ENCODE results near the gene FBP1. TPM values are rescaled to one million over a fixed set of nuclear protein-coding genes. Genes with fewer than 3 reads are reported as not detected.

FBP1 gene
- total and polyA plus RNA-seq, 2 donors (not counting 3 experiments of a cell fraction or from before 2014, with no cell fraction given), result 2.5 to 3.8 TPM

- Histone ChIP-seq H3K9me3 (replicated peaks; ENCODE audit: control insufficient read depth, insufficient read depth, low read length) (no peaks in the 10 kb centered on the region), H3K36me3 (ENCODE audit: control insufficient read depth in 2 of 2, extremely low read depth in 1 of 2, insufficient read depth in 2 of 2, low read length in 2 of 2) (no peaks in the 10 kb centered on the region), H4K20me1 (replicated peaks; ENCODE audit: control insufficient read depth, extremely low read depth, insufficient read depth, low read length) (no peaks in the 10 kb centered on the region), H3K79me2 (ENCODE audit: control insufficient read depth, insufficient read depth, low read length) (no peaks in the 10 kb centered on the region), H3K9me1 (replicated peaks; ENCODE audit: control insufficient read depth, extremely low read depth, insufficient read depth, low read length) (no peaks in the 10 kb centered on the region), H3K4me2 (ENCODE audit: insufficient read depth, low read length) (no peak overlapping the region), H2AFZ (ENCODE audit: low read depth, low read length) (no peak overlapping the region), H3K27me3 (ENCODE audit: control insufficient read depth in 2 of 2, insufficient read depth in 2 of 2, low read length in 2 of 2) (no peaks in the 10 kb centered on the region), H3K27ac (ENCODE audit: insufficient read depth, low read depth, low read length) (no peak overlapping the region), H3K4me3 (replicated peaks in 1 of 3; ENCODE audit: insufficient read depth in 1 of 3, low read depth in 1 of 3, low read length in 3 of 3) (no peak overlapping the region), H3K4me1 (ENCODE audit: control insufficient read depth, extremely low read depth, insufficient read depth, low read length) (no peaks in the 10 kb centered on the region), H3K9ac (replicated peaks; ENCODE audit: extremely low read depth, insufficient read depth, low read length) (no peak overlapping the region)
- TF ChIP-seq FOS (IDR thresholded peaks at IDR 0.05; ENCODE audit: borderline replicate concordance, insufficient read depth, low read length) (no peak), MYC (IDR thresholded peaks at IDR 0.05; ENCODE audit: low read depth, low read length) (no peak), POLR2AphosphoS5 (IDR thresholded peaks at IDR 0.05; ENCODE audit: insufficient read depth, low read depth, low read length) (no peak), POLR2A (IDR thresholded peaks at IDR 0.05; ENCODE audit: low read depth, low read length) (no peak), EZH2 (IDR thresholded peaks at IDR 0.05; ENCODE audit: borderline replicate concordance, low read depth, low read length, severe bottlenecking) (no peak), JUN (IDR thresholded peaks at IDR 0.05; ENCODE audit: borderline replicate concordance, insufficient read depth, insufficient read length, low read depth) (no peak), GATA2 (IDR thresholded peaks at IDR 0.05; ENCODE audit: insufficient read depth, insufficient read length, low read depth, low read length) (no peak), CTCF (IDR thresholded peaks at IDR 0.05; ENCODE audit: extremely low read depth in 1 of 2, insufficient read depth in 1 of 2, low read depth in 1 of 2, low read length in 2 of 2) (no peak), MAX (IDR thresholded peaks at IDR 0.05; ENCODE audit: insufficient read depth, insufficient read length) (no peak)
- intact Hi-C loops (cut with micrococcal nuclease), result no loop called here
- dilution Hi-C loops (cut with MboI; ENCODE audit: extremely low pct_ligation_motif_present, low sequenced_read_pairs), result no loop called here
- FAIRE-seq (no peak), DNase-seq (ENCODE audit: low read depth, low spot score) (no peak)
- CTCF ChIA-PET, result interaction anchor here (1.0 to 2.0 kb wide), 4 partner anchors 11 to 482 kb away, joined by 3 to 8 read pairs (median 4); no protein-coding TSS in a partner anchor
- POLR2A ChIA-PET, result no interaction called here
- BruUV-seq (replicated peaks), result no TSS peak
Observed at GRCh38 chr9:94645901-94646300, 6.6 kb upstream of the FBP1 start.
